ENCODE measurements around the gene ANP32A.
A peak's percentile ranks its signal among the peaks of the same experiment; 100 is the strongest.
"Not testable (repeated sequence)": the region's sequence is repeated elsewhere in the genome, so short reads cannot be mapped to it uniquely, and the experiment has no call there.

ANP32A gene

GRCh38 chr15:68820295-68821189 lies at the start of gene ANP32A:
TSS of gene ANP32A (minus strand) at chr15:68820895. CDS start at chr15:68820751, 144 bp downstream.
- DNase-seq = peak; percentile 78

GRCh38 chr15:68868296-68868695 lies 47.6 kb upstream of the ANP32A start:
- DNase-seq = no peak

- no peak for DNase-seq
Observed at GRCh38 chr15:68862415-68862814, 41.7 kb upstream of the ANP32A start.

GRCh38 chr15:68858666-68859065 lies 38.0 kb upstream of the ANP32A start:
- not testable (repeated sequence) for DNase-seq

- DNase-seq = not testable (repeated sequence)
Observed at GRCh38 chr15:68857443-68857842, 36.7 kb upstream of the ANP32A start.

- no peak for DNase-seq
Observed at GRCh38 chr15:68852461-68852860, 31.8 kb upstream of the ANP32A start.

GRCh38 chr15:68851971-68852370 lies 31.3 kb upstream of the ANP32A start:
- DNase-seq = no peak

GRCh38 chr15:68849497-68849896 lies 28.8 kb upstream of the ANP32A start:
- DNase-seq = no peak

- DNase-seq = no peak
Observed at GRCh38 chr15:68846851-68847439, 26.2 kb upstream of the ANP32A start.

GRCh38 chr15:68844856-68845550 lies 24.3 kb upstream of the ANP32A start:
- DNase-seq = no peak

- peak; percentile 4 for DNase-seq
Observed at GRCh38 chr15:68843425-68844311, 23.0 kb upstream of the ANP32A start.

- DNase-seq = no peak
Observed at GRCh38 chr15:68842958-68843357, 22.3 kb upstream of the ANP32A start.

GRCh38 chr15:68834346-68834745 lies 13.7 kb upstream of the ANP32A start:
- DNase-seq = no peak

GRCh38 chr15:68833700-68834331 lies 13.1 kb upstream of the ANP32A start:
- no peak for DNase-seq

- no peak for DNase-seq
Observed at GRCh38 chr15:68830141-68830785, 9.6 kb upstream of the ANP32A start.

- no peak for DNase-seq
Observed at GRCh38 chr15:68829068-68829467, 8.4 kb upstream of the ANP32A start.

- no peak for DNase-seq
Observed at GRCh38 chr15:68823561-68823960, 2.9 kb upstream of the ANP32A start.

- DNase-seq = no peak
Observed at GRCh38 chr15:68822818-68823217, 2.1 kb upstream of the ANP32A start.

- peak; percentile 12 for DNase-seq
Observed at GRCh38 chr15:68821841-68822381, 1.2 kb upstream of the ANP32A start.

GRCh38 chr15:68821190-68821840 lies 620 bp upstream of the ANP32A start:
- no peak for DNase-seq

Data from NCI-H2227 treated with DMSO at 0.1 percent for 48 hours (cell line).